CD14-positive monocyte (primary cell): Measurements from ENCODE around the gene TEAD1. TPM values are rescaled to one million over a fixed set of nuclear protein-coding genes. Genes with fewer than 3 reads are reported as not detected.

Experiments used
- DNase-seq, 3 donors: peaks; one replicate each; pipeline ENCODE4 v3.0.0-alpha.2; 2011 to 2022
- H2AFZ ChIP-seq: 2 replicates; pipeline ENCODE4 v1.6.0; 2012; ENCODE audit warnings: mild to moderate bottlenecking, low read depth, low read length, inconsistent platforms; ENCODE audit not compliant: insufficient read depth, poor library complexity, severe bottlenecking
- H3K27ac ChIP-seq, 2 donors: 1 replicate in 1 of 2; 2 replicates in 1 of 2; pipeline ENCODE4 v1.5.1; 2012 to 2013; ENCODE audit warnings: low read length in 2 of 2, control low read depth in 1 of 2, inconsistent platforms in 1 of 2, low read depth in 1 of 2, mild to moderate bottlenecking in 1 of 2
- H3K27me3 ChIP-seq, 2 donors: one replicate each; pipeline versions ENCODE4 v1.6.0 to v1.6.1; 2011 to 2013; ENCODE audit warnings: low read length in 2 of 2; ENCODE audit not compliant: control insufficient read depth in 2 of 2, insufficient read depth in 2 of 2
- H3K36me3 ChIP-seq, 2 donors: replicated peaks in 1 of 2; 1 replicate in 1 of 2; 2 replicates in 1 of 2; pipeline versions ENCODE4 v1.5.1 to v1.6.1; 2012 to 2013; ENCODE audit warnings: low read length in 2 of 2, control low read depth in 1 of 2, inconsistent platforms in 1 of 2, mild to moderate bottlenecking in 1 of 2; ENCODE audit not compliant: insufficient read depth in 2 of 2, control insufficient read depth in 1 of 2
- H3K4me1 ChIP-seq, 2 donors: 1 replicate in 1 of 2; 2 replicates in 1 of 2; pipeline versions ENCODE4 v1.5.1 to v1.6.1; 2012 to 2013; ENCODE audit warnings: low read length in 2 of 2, control low read depth in 1 of 2, inconsistent platforms in 1 of 2, mild to moderate bottlenecking in 1 of 2, moderate library complexity in 1 of 2; ENCODE audit not compliant: insufficient read depth in 2 of 2, control insufficient read depth in 1 of 2
- H3K4me2 ChIP-seq: replicated peaks from 2 replicates; pipeline ENCODE3; 2012; ENCODE audit warnings: low read length, moderate library complexity, mild to moderate bottlenecking; ENCODE audit not compliant: poor library complexity, severe bottlenecking; ENCODE audit errors: extremely low read depth
- H3K4me3 ChIP-seq, 3 experiments: fragments of 200-600 bp in 1 of 3; sonication (generic) in 1 of 3; replicated peaks in 1 of 3; 1 replicate in 2 of 3; 2 replicates in 1 of 3; pipeline ENCODE4 v1.5.1; 2011 to 2013; ENCODE audit warnings: low read length in 3 of 3, mild to moderate bottlenecking in 3 of 3, control low read depth in 2 of 3, low read depth in 2 of 3, inconsistent platforms in 1 of 3, moderate library complexity in 1 of 3
- H3K79me2 ChIP-seq: 2 replicates; pipeline ENCODE4 v1.6.0; 2012; ENCODE audit warnings: mild to moderate bottlenecking, control low read depth, inconsistent platforms, low read length, moderate library complexity; ENCODE audit not compliant: insufficient read depth
- H3K9ac ChIP-seq: 2 replicates; pipeline ENCODE4 v1.6.0; 2017; ENCODE audit warnings: low read length, mild to moderate bottlenecking; ENCODE audit not compliant: insufficient read depth, poor library complexity, severe bottlenecking
- H3K9me3 ChIP-seq, 2 donors: replicated peaks in 1 of 2; 1 replicate in 1 of 2; 2 replicates in 1 of 2; pipeline versions ENCODE4 v1.5.1 to v1.6.1; 2012 to 2013; ENCODE audit warnings: low read length in 2 of 2, control low read depth in 1 of 2; ENCODE audit not compliant: control insufficient read depth in 1 of 2, insufficient read depth in 1 of 2
- H4K20me1 ChIP-seq: 2 replicates; pipeline ENCODE4 v1.6.0; 2012; ENCODE audit warnings: mild to moderate bottlenecking, low read length, control low read depth, moderate library complexity; ENCODE audit not compliant: insufficient read depth
- H3K27ac Mint-ChIP-seq, 7 donors: one replicate each; pipeline ENCODE4 v1.8.0; 2020; ENCODE audit warnings: mild to moderate bottlenecking in 7 of 7, mixed read lengths in 7 of 7, moderate library complexity in 6 of 7, inconsistent platforms in 2 of 7
- H3K27me3 Mint-ChIP-seq, 3 donors: one replicate each; pipeline ENCODE4 v1.8.0; 2021 to 2022; ENCODE audit warnings: low read depth in 3 of 3, mild to moderate bottlenecking in 3 of 3, mixed read lengths in 3 of 3, moderate library complexity in 3 of 3, inconsistent platforms in 1 of 3
- H3K36me3 Mint-ChIP-seq, 2 donors: one replicate each; pipeline ENCODE4 v1.8.0; 2020; ENCODE audit warnings: mixed read lengths in 2 of 2, inconsistent platforms in 1 of 2, mild to moderate bottlenecking in 1 of 2
- H3K4me1 Mint-ChIP-seq: one replicate; pipeline ENCODE4 v1.8.0; 2020; ENCODE audit warnings: mild to moderate bottlenecking, mixed read lengths
- H3K4me3 Mint-ChIP-seq, 2 donors: one replicate each; pipeline ENCODE4 v1.8.0; 2020; ENCODE audit warnings: mild to moderate bottlenecking in 2 of 2, mixed read lengths in 2 of 2, moderate library complexity in 1 of 2
- H3K9me3 Mint-ChIP-seq, 7 donors: one replicate each; pipeline ENCODE4 v1.8.0; 2020 to 2022; ENCODE audit warnings: mixed read lengths in 7 of 7, mild to moderate bottlenecking in 6 of 7, moderate library complexity in 6 of 7, inconsistent platforms in 2 of 7
- CTCF ChIP-seq: fragments of 200-600 bp; IDR thresholded peaks from one replicate; pipeline ENCODE4 v1.8.0; 2022; ENCODE audit warnings: antibody characterized with exemption, mild to moderate bottlenecking
- WGBS: methylation state at CpG from one replicate; pipeline ENCODE4 v1.1.5; 2013; ENCODE audit warnings: missing lambda C conversion rate; ENCODE audit not compliant: insufficient coverage; 5-methylcytosine and 5-hydroxymethylcytosine counted together
- intact Hi-C, 2 donors: fragments of 100-400 bp; cut with micrococcal nuclease; formaldehyde crosslinking; loops; one replicate each; pipeline versions ENCODE4 v1.15.0 to v1.15.1; 2023
- polyA plus RNA-seq, 3 donors: library from polyadenylated mRNA; depleted of rRNA in 1 of 3; unstranded in 2 of 3; stranded (reverse) in 1 of 3; fragments of 300-500 nt in 2 of 3; fragments of >200 nt in 1 of 3; fragmentation: Illumina TruSeq in 2 of 3; gene quantifications; 1 replicate in 2 of 3; 2 replicates in 1 of 3; pipeline ENCODE4 v1.2.3, GENCODE V29; 2012 to 2021

Gene TEAD1
- polyA plus RNA-seq, 3 donors = not detected

- no peak for TF ChIP-seq CTCF
- no peak overlapping the region for H3K4me3 ChIP-seq
- H2AFZ ChIP-seq = no peak overlapping the region
- H3K27me3 Mint-ChIP-seq = peaks cover 2 to 5% (median 3%) of the 10 kb centered on the region in 3 donors
- no peaks in the 10 kb centered on the region for H3K36me3 Mint-ChIP-seq
- 100% methylated on average over 1 of the region's 2 CpGs for WGBS
- H3K9me3 Mint-ChIP-seq = peaks cover 0 to 2% (median 0%) of the 10 kb centered on the region in 7 donors
- H3K4me2 ChIP-seq = no peak overlapping the region
- H3K4me3 Mint-ChIP-seq = no peak overlapping the region
- H3K9me3 ChIP-seq = no peaks in the 10 kb centered on the region
- no peaks in the 10 kb centered on the region for H3K4me1 Mint-ChIP-seq
- no peak overlapping the region for H3K27ac Mint-ChIP-seq
- no peaks in the 10 kb centered on the region for H3K27me3 ChIP-seq
- H3K79me2 ChIP-seq = no peaks in the 10 kb centered on the region
- no peaks in the 10 kb centered on the region for H4K20me1 ChIP-seq
- intact Hi-C loops = no loop called here
- no peak for DNase-seq
- no peaks in the 10 kb centered on the region for H3K36me3 ChIP-seq
- H3K27ac ChIP-seq = no peak overlapping the region
- no peak overlapping the region for H3K9ac ChIP-seq
- H3K4me1 ChIP-seq = no peaks in the 10 kb centered on the region
Measured at GRCh38 chr11:12733091-12733490, 58.9 kb downstream of the TEAD1 start.

GRCh38 chr11:12734625-12735024 is 60.4 kb downstream of the TEAD1 start:
- Histone ChIP-seq H3K9ac (no peak overlapping the region), H3K4me1 (no peaks in the 10 kb centered on the region), H4K20me1 (no peaks in the 10 kb centered on the region), H3K36me3 (no peaks in the 10 kb centered on the region), H3K4me3 (no peak overlapping the region), H3K4me2 (no peak overlapping the region), H3K79me2 (no peaks in the 10 kb centered on the region), H3K27me3 (no peaks in the 10 kb centered on the region), H2AFZ (no peak overlapping the region), H3K9me3 (no peaks in the 10 kb centered on the region), H3K27ac (no peak overlapping the region)
- no CpG with 5 or more reads among the region's 4 CpGs for WGBS
- no peak overlapping the region for H3K4me3 Mint-ChIP-seq
- TF ChIP-seq CTCF = no peak
- H3K27me3 Mint-ChIP-seq = peaks cover 3 to 5% (median 3%) of the 10 kb centered on the region in 3 donors
- no peaks in the 10 kb centered on the region for H3K36me3 Mint-ChIP-seq
- no peak overlapping the region for H3K27ac Mint-ChIP-seq
- peaks cover 0 to 2% (median 0%) of the 10 kb centered on the region in 7 donors for H3K9me3 Mint-ChIP-seq
- DNase-seq = no peak
- intact Hi-C loops = no loop called here
- no peaks in the 10 kb centered on the region for H3K4me1 Mint-ChIP-seq
